GM18498 (cell line): ENCODE results near the gene TMEM231.

Source experiments
- ATAC-seq: cut with Tn5 transposase; IDR thresholded peaks from one replicate; pipeline ENCODE4 v1.9.1; 2021; ENCODE audit warnings: mild to moderate bottlenecking, moderate library complexity; ENCODE audit not compliant: unreplicated experiment

Gene TMEM231

DNA sequence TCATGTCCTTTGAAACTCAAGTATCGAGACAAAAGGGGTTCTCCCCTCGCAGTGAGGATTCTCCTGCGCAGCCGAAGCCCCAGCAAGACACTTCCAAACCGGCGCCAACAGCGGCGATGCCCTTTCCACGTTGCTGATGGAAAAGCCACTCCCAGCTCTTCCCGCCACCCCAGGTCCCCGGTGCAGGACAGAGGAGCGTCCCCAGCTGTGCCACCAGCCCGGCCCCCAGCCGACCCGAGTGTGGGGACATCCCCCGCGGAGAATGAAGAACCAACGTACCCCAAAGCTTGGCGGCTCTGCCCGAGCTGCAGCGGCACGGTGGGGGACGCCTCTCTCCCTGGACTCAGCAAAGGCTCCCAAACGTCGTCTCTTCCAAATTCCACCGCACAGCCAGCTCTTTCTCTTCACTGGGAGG is 61.4 kb downstream of the TMEM231 start:
- ATAC-seq, result no peak

GRCh38 chr16:75494184-75494583 is 61.9 kb downstream of the TMEM231 start:
- ATAC-seq, result no peak

DNA sequence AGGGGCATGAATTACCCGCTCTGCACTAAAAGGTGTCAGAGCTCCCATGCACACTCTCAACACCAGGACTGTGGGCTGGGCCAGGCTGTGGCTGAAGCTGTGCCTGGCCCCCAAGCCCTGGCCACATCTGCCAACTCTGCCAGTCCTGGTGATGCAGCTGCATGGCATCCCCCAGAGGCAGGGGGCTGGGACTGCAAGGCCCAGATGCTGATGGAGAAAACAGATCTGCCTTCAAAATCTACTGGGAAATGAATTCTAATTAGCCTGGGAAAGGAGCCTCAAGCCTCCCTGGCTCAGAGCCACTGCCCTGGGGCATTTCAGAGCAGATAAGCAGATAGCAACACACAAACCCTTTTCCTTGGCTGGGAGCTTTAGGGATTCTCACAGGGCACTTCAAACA is 64.2 kb downstream of the TMEM231 start:
- peak; percentile 39 for ATAC-seq

- ATAC-seq, result no peak
Measured at GRCh38 chr16:75488322-75488721, 67.7 kb downstream of the TMEM231 start.
